ENCODE results near the gene FMN2.

The FMN2 gene

GRCh38 chr1:240219104-240219503 lies 127.4 kb downstream of the FMN2 start:
- H3K27me3 ChIP-seq (ENCODE audit: low read depth, low read length): no peaks in the 10 kb centered on the region; the same call in 1 of the 2 replicates
- no peak overlapping the region for H3K4me3 ChIP-seq (ENCODE audit: low read length)
- H3K9ac ChIP-seq (ENCODE audit: low read length): no peak overlapping the region
- H4K20me1 ChIP-seq (ENCODE audit: insufficient read depth, low read length): no peaks in the 10 kb centered on the region
- H3K36me3 ChIP-seq (replicated peaks; ENCODE audit: low read depth, low read length): no peaks in the 10 kb centered on the region
- H2AFZ ChIP-seq (ENCODE audit: low read depth, low read length): no peak overlapping the region
- H3K27ac ChIP-seq (ENCODE audit: low read length): no peak overlapping the region
- no peak overlapping the region for H3K4me2 ChIP-seq (ENCODE audit: low read length)
- H3K9me3 ChIP-seq (ENCODE audit: insufficient read depth, low read length): no peaks in the 10 kb centered on the region
- no peak for TF ChIP-seq EZH2phosphoT487 (IDR thresholded peaks at IDR 0.05; ENCODE audit: low read depth)
- no peak for TF ChIP-seq CTCF (IDR thresholded peaks at IDR 0.05; ENCODE audit: low read depth, low read length)
- H3K79me2 ChIP-seq (ENCODE audit: low read length): no peaks in the 10 kb centered on the region
- H3K4me1 ChIP-seq (ENCODE audit: low read length): no peaks in the 10 kb centered on the region

DNA sequence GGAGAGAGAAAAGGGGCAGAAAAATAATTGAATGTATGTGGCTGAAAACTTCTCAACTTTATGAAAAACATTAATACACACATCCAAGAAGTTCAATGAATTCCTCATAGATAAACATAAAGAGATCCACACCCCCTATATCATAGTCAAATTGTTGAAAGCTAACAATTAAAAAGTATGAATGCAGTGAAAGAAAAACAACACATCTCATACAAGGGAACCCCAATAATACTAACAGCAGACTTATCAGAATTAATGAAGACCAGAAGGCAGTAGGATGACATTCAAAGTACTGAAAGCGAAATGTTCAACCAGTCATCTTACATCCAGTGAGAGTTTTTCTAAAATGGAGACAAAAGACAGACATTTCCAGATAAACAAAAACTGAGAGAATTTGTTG lies 134.4 kb downstream of the FMN2 start:
- Histone ChIP-seq H3K79me2 (ENCODE audit: low read length) (no peaks in the 10 kb centered on the region), H2AFZ (ENCODE audit: low read depth, low read length) (no peak overlapping the region), H3K27me3 (ENCODE audit: low read depth, low read length) (no peaks in the 10 kb centered on the region), H4K20me1 (ENCODE audit: insufficient read depth, low read length) (no peaks in the 10 kb centered on the region), H3K9me3 (ENCODE audit: insufficient read depth, low read length) (no peaks in the 10 kb centered on the region), H3K4me2 (ENCODE audit: low read length) (no peak overlapping the region), H3K4me1 (ENCODE audit: low read length) (no peaks in the 10 kb centered on the region), H3K27ac (ENCODE audit: low read length) (no peak overlapping the region), H3K9ac (ENCODE audit: low read length) (no peak overlapping the region), H3K4me3 (ENCODE audit: low read length) (no peak overlapping the region), H3K36me3 (replicated peaks; ENCODE audit: low read depth, low read length) (no peaks in the 10 kb centered on the region)
- TF ChIP-seq CTCF (IDR thresholded peaks at IDR 0.05; ENCODE audit: low read depth, low read length): no peak
- TF ChIP-seq EZH2phosphoT487 (IDR thresholded peaks at IDR 0.05; ENCODE audit: low read depth): no peak

DNA sequence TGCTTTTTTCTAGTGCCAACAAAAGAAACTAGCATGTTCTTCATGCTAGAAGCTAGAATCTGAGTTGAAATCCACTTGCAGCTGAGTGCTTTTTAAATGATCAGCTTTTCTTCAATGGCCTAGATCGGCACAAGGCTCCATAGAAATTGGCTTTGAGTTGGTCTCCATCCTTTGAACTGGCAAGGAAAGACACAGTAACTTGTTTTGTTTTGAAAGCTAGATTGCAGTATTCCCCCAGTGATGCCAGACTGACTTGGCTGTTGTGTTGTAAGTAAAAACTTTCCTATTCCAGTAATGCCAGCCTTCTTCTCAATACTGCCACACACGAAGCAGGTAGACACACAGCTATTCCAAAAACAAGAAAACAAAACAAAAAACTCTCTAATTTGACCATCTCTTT lies 139.1 kb downstream of the FMN2 start:
- Histone ChIP-seq H3K9ac (ENCODE audit: low read length) (no peak overlapping the region), H4K20me1 (ENCODE audit: insufficient read depth, low read length) (no peaks in the 10 kb centered on the region), H3K36me3 (replicated peaks; ENCODE audit: low read depth, low read length) (no peaks in the 10 kb centered on the region), H3K4me2 (ENCODE audit: low read length) (no peak overlapping the region), H3K27ac (ENCODE audit: low read length) (no peak overlapping the region), H2AFZ (ENCODE audit: low read depth, low read length) (no peak overlapping the region), H3K4me3 (ENCODE audit: low read length) (no peak overlapping the region), H3K79me2 (ENCODE audit: low read length) (no peaks in the 10 kb centered on the region), H3K27me3 (ENCODE audit: low read depth, low read length) (no peaks in the 10 kb centered on the region), H3K9me3 (ENCODE audit: insufficient read depth, low read length) (no peaks in the 10 kb centered on the region), H3K4me1 (ENCODE audit: low read length) (no peaks in the 10 kb centered on the region)
- TF ChIP-seq CTCF (IDR thresholded peaks at IDR 0.05; ENCODE audit: low read depth, low read length) (no peak), EZH2phosphoT487 (IDR thresholded peaks at IDR 0.05; ENCODE audit: low read depth) (no peak)

GRCh38 chr1:240232530-240232929 lies 140.8 kb downstream of the FMN2 start:
- H3K4me2 ChIP-seq (ENCODE audit: low read length): no peak overlapping the region
- no peaks in the 10 kb centered on the region for H3K27me3 ChIP-seq (ENCODE audit: low read depth, low read length)
- H3K79me2 ChIP-seq (ENCODE audit: low read length): no peaks in the 10 kb centered on the region
- no peak overlapping the region for H2AFZ ChIP-seq (ENCODE audit: low read depth, low read length)
- no peaks in the 10 kb centered on the region for H4K20me1 ChIP-seq (ENCODE audit: insufficient read depth, low read length)
- H3K4me1 ChIP-seq (ENCODE audit: low read length): no peaks in the 10 kb centered on the region
- no peak overlapping the region for H3K27ac ChIP-seq (ENCODE audit: low read length)
- no peaks in the 10 kb centered on the region for H3K9me3 ChIP-seq (ENCODE audit: insufficient read depth, low read length)
- TF ChIP-seq EZH2phosphoT487 (IDR thresholded peaks at IDR 0.05; ENCODE audit: low read depth): no peak
- no peak for TF ChIP-seq CTCF (IDR thresholded peaks at IDR 0.05; ENCODE audit: low read depth, low read length)
- no peak overlapping the region for H3K4me3 ChIP-seq (ENCODE audit: low read length)
- no peaks in the 10 kb centered on the region for H3K36me3 ChIP-seq (replicated peaks; ENCODE audit: low read depth, low read length)
- H3K9ac ChIP-seq (ENCODE audit: low read length): no peak overlapping the region
